Suprapubic skin (tissue), 4 donors: ENCODE results near the gene SNX24. TPM values are rescaled to one million over a fixed set of nuclear protein-coding genes. Genes with fewer than 3 reads are reported as not detected.

ENCODE experiments used
- DNase-seq, 2 donors: peaks; one replicate each; pipeline ENCODE4 v3.0.0-alpha.2; 2019; ENCODE audit warnings: low spot score in 2 of 2
- H3K27ac ChIP-seq: fragments of 200-600 bp; sonication (generic); one replicate; pipeline ENCODE4 v1.5.1; 2019
- H3K27me3 ChIP-seq: fragments of 200-600 bp; sonication (generic); one replicate; pipeline ENCODE4 v1.5.1; 2019
- H3K36me3 ChIP-seq: fragments of 200-600 bp; sonication (generic); one replicate; pipeline ENCODE4 v1.5.1; 2019
- H3K4me1 ChIP-seq: fragments of 200-600 bp; sonication (generic); one replicate; pipeline ENCODE4 v1.5.1; 2019
- H3K4me3 ChIP-seq: fragments of 200-600 bp; sonication (generic); one replicate; pipeline ENCODE4 v1.5.1; 2019; ENCODE audit warnings: mild to moderate bottlenecking
- H3K9me3 ChIP-seq: fragments of 200-600 bp; sonication (generic); one replicate; pipeline ENCODE4 v1.5.1; 2019
- CTCF ChIP-seq, 2 donors: fragments of 200-600 bp in 1 of 2; fragments of 450-650 bp in 1 of 2; sonication (generic) in 1 of 2; IDR thresholded peaks; one replicate each; pipeline ENCODE4 v1.5.1; 2016 to 2019; ENCODE audit warnings: antibody characterized with exemption in 2 of 2, mild to moderate bottlenecking in 1 of 2, moderate library complexity in 1 of 2
- EP300 ChIP-seq: sonication (generic); formaldehyde crosslinking; IDR thresholded peaks from one replicate; pipeline ENCODE4 v1.6.1; 2017; ENCODE audit warnings: antibody characterized with exemption
- POLR2A ChIP-seq, 2 donors: fragments of 450-650 bp; IDR thresholded peaks; one replicate each; pipeline ENCODE4 v1.6.1; 2017; ENCODE audit warnings: antibody characterized with exemption in 2 of 2, mild to moderate bottlenecking in 2 of 2, moderate library complexity in 2 of 2
- POLR2AphosphoS5 ChIP-seq, 3 donors: sonication (generic); formaldehyde crosslinking; IDR thresholded peaks; one replicate each; pipeline ENCODE4 v1.6.1; 2017; ENCODE audit warnings: antibody characterized with exemption in 3 of 3
- WGBS: methylation state at CpG from one replicate; pipeline ENCODE4 v1.1.5; 2018; 5-methylcytosine and 5-hydroxymethylcytosine counted together
- total RNA-seq, 4 donors: library from RNA; depleted of rRNA; stranded (reverse); fragments of >200 nt; gene quantifications; one replicate each; pipeline ENCODE4 v1.1.0, GENCODE V29; 2016

SNX24 gene
- total RNA-seq, 4 donors from 2014 or later: 15.2 to 43.0 (median 25.3) TPM

DNA sequence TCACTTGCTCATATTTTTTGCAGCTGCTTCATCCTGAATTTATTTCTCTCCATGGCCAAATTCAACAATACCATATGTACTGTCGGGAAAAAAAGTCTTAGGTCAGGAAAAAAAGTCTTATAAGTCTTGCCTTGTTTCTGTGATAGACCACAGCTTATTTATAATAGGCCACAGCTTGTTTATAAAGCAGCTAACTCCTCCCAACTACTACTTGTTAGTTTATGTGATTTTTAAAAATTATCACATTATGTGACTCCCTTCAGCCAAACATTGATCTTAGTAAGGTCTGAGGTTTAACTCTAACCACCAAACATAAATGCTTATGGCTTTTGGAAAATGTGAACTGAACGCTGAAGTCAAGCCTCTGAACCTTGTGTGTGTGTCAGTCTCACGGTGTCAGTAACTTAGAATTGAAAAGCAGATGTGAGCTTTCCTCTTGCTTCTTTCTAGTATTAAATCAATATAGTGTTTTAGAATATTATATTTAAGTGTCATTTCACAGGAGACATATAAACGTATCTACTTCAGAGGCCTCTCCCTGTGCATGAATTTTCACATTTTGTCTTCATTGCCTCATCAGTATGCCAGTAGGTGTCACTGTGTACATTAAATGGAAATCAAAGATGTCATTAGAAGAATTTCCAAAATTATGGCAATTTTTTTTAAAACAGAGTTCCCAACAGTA lies 51.3 kb downstream of the SNX24 start:
- no peaks in the 10 kb centered on the region for H3K9me3 ChIP-seq
- no peaks in the 10 kb centered on the region for H3K4me1 ChIP-seq
- no peaks in the 10 kb centered on the region for H3K27me3 ChIP-seq
- no peak for DNase-seq
- H3K27ac ChIP-seq: no peak overlapping the region
- no peak for TF ChIP-seq POLR2A (IDR thresholded peaks at IDR 0.05)
- peak in 1 of 2 donors; percentile 45 for TF ChIP-seq CTCF (IDR thresholded peaks at IDR 0.05)
- no peaks in the 10 kb centered on the region for H3K36me3 ChIP-seq
- H3K4me3 ChIP-seq: no peak overlapping the region
- 66% methylated on average over 4 of the region's 4 CpGs for WGBS

DNA sequence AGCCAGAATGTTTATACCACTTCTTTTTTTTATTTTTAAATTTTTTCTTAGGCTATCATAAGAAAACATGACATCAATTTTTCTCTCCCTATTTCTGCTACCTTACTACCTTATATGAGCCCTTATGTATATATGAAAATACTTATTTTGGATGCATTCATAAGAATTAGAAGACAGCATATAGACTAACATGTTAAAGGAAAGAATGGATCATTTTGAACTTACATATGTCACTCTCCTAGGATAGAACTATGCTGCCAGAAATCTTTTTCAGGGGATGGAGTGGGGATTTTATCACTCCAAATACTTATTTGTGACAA lies 51.8 kb downstream of the SNX24 start:
- Histone ChIP-seq H3K9me3 (no peaks in the 10 kb centered on the region), H3K36me3 (no peaks in the 10 kb centered on the region), H3K4me3 (no peak overlapping the region), H3K4me1 (no peaks in the 10 kb centered on the region), H3K27ac (no peak overlapping the region), H3K27me3 (no peaks in the 10 kb centered on the region)
- no peak for DNase-seq
- TF ChIP-seq CTCF (IDR thresholded peaks at IDR 0.05) (no peak), POLR2A (IDR thresholded peaks at IDR 0.05) (no peak), POLR2AphosphoS5 (IDR thresholded peaks at IDR 0.05) (no peak), EP300 (no peak)

DNA sequence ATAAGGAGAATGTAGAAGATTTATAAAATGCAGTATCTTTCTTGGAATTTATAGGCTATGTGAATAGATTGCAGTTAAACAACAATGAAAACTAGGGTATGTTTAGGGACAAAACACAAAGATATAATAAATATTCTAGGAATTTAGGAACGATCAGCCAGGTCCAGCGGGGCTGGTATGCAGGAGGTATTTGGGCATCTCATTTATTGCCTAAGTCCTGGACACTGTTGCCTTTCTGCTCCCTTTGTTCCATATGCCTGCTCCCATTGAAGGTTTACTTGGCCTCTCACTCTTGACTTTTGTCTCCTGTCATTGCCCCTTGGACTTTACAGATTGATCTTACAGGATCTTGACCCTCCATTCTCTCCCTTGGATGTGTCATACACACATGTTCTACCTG lies 55.9 kb downstream of the SNX24 start:
- H3K4me3 ChIP-seq: no peak overlapping the region
- H3K4me1 ChIP-seq: no peaks in the 10 kb centered on the region
- 84% methylated on average over 2 of the region's 2 CpGs for WGBS
- no peak for DNase-seq
- H3K27me3 ChIP-seq: no peaks in the 10 kb centered on the region
- H3K36me3 ChIP-seq: no peaks in the 10 kb centered on the region
- H3K27ac ChIP-seq: no peak overlapping the region
- no peak for TF ChIP-seq EP300
- no peak for TF ChIP-seq POLR2A (IDR thresholded peaks at IDR 0.05)
- no peak for TF ChIP-seq POLR2AphosphoS5 (IDR thresholded peaks at IDR 0.05)
- TF ChIP-seq CTCF (IDR thresholded peaks at IDR 0.05): no peak
- H3K9me3 ChIP-seq: no peaks in the 10 kb centered on the region

GRCh38 chr5:122902263-122902662 lies 56.9 kb downstream of the SNX24 start:
- 57% methylated on average over 1 of the region's 1 CpG for WGBS
- H3K4me3 ChIP-seq: no peak overlapping the region

GRCh38 chr5:122906768-122907167 lies 61.4 kb downstream of the SNX24 start:
- H3K4me1 ChIP-seq: no peaks in the 10 kb centered on the region
- TF ChIP-seq POLR2AphosphoS5 (IDR thresholded peaks at IDR 0.05): no peak
- no peak for TF ChIP-seq CTCF (IDR thresholded peaks at IDR 0.05)
- TF ChIP-seq EP300: no peak
- TF ChIP-seq POLR2A (IDR thresholded peaks at IDR 0.05): no peak
- no peaks in the 10 kb centered on the region for H3K9me3 ChIP-seq
- 41% methylated on average over 4 of the region's 4 CpGs for WGBS
- no peaks in the 10 kb centered on the region for H3K27me3 ChIP-seq
- no peak overlapping the region for H3K27ac ChIP-seq
- DNase-seq: no peak
- no peak overlapping the region for H3K4me3 ChIP-seq
- no peaks in the 10 kb centered on the region for H3K36me3 ChIP-seq

More at GRCh38 chr5:122902263-122902662, 56.9 kb downstream of the SNX24 start:
- DNase-seq: no peak
- Histone ChIP-seq H3K27me3 (no peaks in the 10 kb centered on the region), H3K27ac (no peak overlapping the region), H3K36me3 (no peaks in the 10 kb centered on the region), H3K9me3 (no peaks in the 10 kb centered on the region), H3K4me1 (no peaks in the 10 kb centered on the region)
- TF ChIP-seq POLR2A (IDR thresholded peaks at IDR 0.05) (no peak), POLR2AphosphoS5 (IDR thresholded peaks at IDR 0.05) (no peak), CTCF (IDR thresholded peaks at IDR 0.05) (no peak), EP300 (no peak)
